ENCODE results near the gene MAGEA12.
"Not testable (repeated sequence)": the region's sequence is repeated elsewhere in the genome, so short reads cannot be mapped to it uniquely, and the experiment has no call there.

Gene MAGEA12

GRCh38 chrX:152766562-152766961 lies 33.0 kb downstream of the MAGEA12 start:
- DNase-seq = not testable (repeated sequence)

- not testable (repeated sequence) for DNase-seq
Observed at GRCh38 chrX:152769549-152770289, 36.2 kb downstream of the MAGEA12 start, which contains the start of gene MAGEA6. Gene MAGEA6, minus strand, starts transcription at chrX:152769689. Its CDS starts 2,039 bp downstream, at chrX:152767650.

GRCh38 chrX:152787062-152787461 lies 53.5 kb downstream of the MAGEA12 start:
- DNase-seq = not testable (repeated sequence)
